T-cell (primary cell): Measurements from ENCODE around the gene AMPD3. TPM values are rescaled to one million over a fixed set of nuclear protein-coding genes. Genes with fewer than 3 reads are reported as not detected.

Experiments used
- ATAC-seq, 4 experiments: fragments of 200-7000 bp in 3 of 4; fragments of 150-1000 bp in 1 of 4; cut with Tn5 transposase; replicated peaks in 1 of 4; 1 replicate in 3 of 4; 2 replicates in 1 of 4; pipeline ENCODE4 v1.10.0; 2021; ENCODE audit warnings: moderate library complexity in 3 of 4, mild to moderate bottlenecking in 2 of 4, moderate number of reproducible peaks in 1 of 4
- CTCF ChIA-PET, 2 donors: fragments of 300-600 bp; sonication (Branson Sonifier 250); formaldehyde crosslinking; loops; one replicate each; lab custom pipeline; 2022; ENCODE audit warnings: antibody characterized with exemption in 2 of 2; lab: Charles Lee
- POLR2A ChIA-PET, 2 donors: fragments of 300-600 bp; sonication (Branson Sonifier 250); formaldehyde crosslinking; loops; one replicate each; lab custom pipeline; 2022; ENCODE audit warnings: antibody characterized with exemption in 2 of 2; lab: Charles Lee
- DNase-seq, 35 experiments: peaks; one replicate each; pipeline versions ENCODE4 v3.0.0 to v3.0.0-alpha.2; 2013 to 2023
- H3K27ac ChIP-seq: one replicate; pipeline ENCODE4 v1.5.1; 2013; ENCODE audit warnings: low read length
- H3K27me3 ChIP-seq, 2 experiments: replicated peaks in 1 of 2; 1 replicate in 1 of 2; 2 replicates in 1 of 2; pipeline versions ENCODE4 v1.6.1 to v1.7.0; 2013; ENCODE audit warnings: low read length in 1 of 2, mixed read lengths in 1 of 2; ENCODE audit not compliant: control insufficient read depth in 2 of 2, insufficient read depth in 2 of 2; ENCODE audit errors: extremely low read depth in 1 of 2
- H3K36me3 ChIP-seq, 2 donors: 1 replicate in 1 of 2; 2 replicates in 1 of 2; pipeline versions ENCODE4 v1.6.1 to v1.7.0; 2013; ENCODE audit warnings: low read length in 1 of 2; ENCODE audit not compliant: control insufficient read depth in 2 of 2, insufficient read depth in 1 of 2; ENCODE audit errors: extremely low read depth in 1 of 2
- H3K4me1 ChIP-seq, 2 experiments: 1 replicate in 1 of 2; 2 replicates in 1 of 2; pipeline versions ENCODE4 v1.6.1 to v1.7.0; 2013; ENCODE audit warnings: low read length in 2 of 2, mixed read lengths in 1 of 2; ENCODE audit not compliant: insufficient read depth in 2 of 2, control insufficient read depth in 1 of 2; ENCODE audit errors: extremely low read depth in 1 of 2
- H3K4me3 ChIP-seq, 2 donors: 1 replicate in 1 of 2; 2 replicates in 1 of 2; pipeline versions ENCODE4 v1.5.1 to v1.7.0; 2013; ENCODE audit warnings: mild to moderate bottlenecking in 2 of 2, low read length in 1 of 2, moderate library complexity in 1 of 2; ENCODE audit not compliant: control insufficient read depth in 1 of 2; ENCODE audit errors: extremely low read depth in 1 of 2
- H3K9me3 ChIP-seq: 2 replicates; pipeline ENCODE4 v1.7.0; 2013
- H3K27ac Mint-ChIP-seq, 2 donors: one replicate each; pipeline ENCODE4 v1.8.0; 2020 to 2021; ENCODE audit warnings: mild to moderate bottlenecking in 2 of 2, mixed read lengths in 2 of 2
- H3K27me3 Mint-ChIP-seq, 2 donors: one replicate each; pipeline ENCODE4 v1.8.0; 2021 to 2022; ENCODE audit warnings: mixed read lengths in 2 of 2
- H3K36me3 Mint-ChIP-seq: one replicate; pipeline ENCODE4 v1.8.0; 2021; ENCODE audit warnings: mixed read lengths
- H3K4me1 Mint-ChIP-seq, 3 donors: one replicate each; pipeline ENCODE4 v1.8.0; 2020 to 2022; ENCODE audit warnings: mixed read lengths in 3 of 3, mild to moderate bottlenecking in 1 of 3
- H3K4me3 Mint-ChIP-seq, 3 donors: one replicate each; pipeline ENCODE4 v1.8.0; 2020 to 2022; ENCODE audit warnings: mild to moderate bottlenecking in 3 of 3, mixed read lengths in 3 of 3, moderate library complexity in 3 of 3
- H3K9me3 Mint-ChIP-seq, 3 donors: one replicate each; pipeline ENCODE4 v1.8.0; 2020 to 2022; ENCODE audit warnings: mixed read lengths in 3 of 3
- WGBS: methylation state at CpG from one replicate; pipeline ENCODE4 v1.1.5; 2013; ENCODE audit warnings: missing lambda C conversion rate; ENCODE audit not compliant: insufficient coverage; 5-methylcytosine and 5-hydroxymethylcytosine counted together
- total RNA-seq, 35 experiments: library from RNA in 6 of 35; stranded (reverse) in 6 of 35; fragments of 120-200 nt in 1 of 35; gene quantifications; one replicate each; pipeline versions ENCODE4 v1.2.1 to v1.2.4 and lab custom pipeline; 2013 to 2026

The AMPD3 gene
- total RNA-seq = 10 to 100 TPM; 21.1 to 40.0 (median 26.0) TPM
- 17.2 TPM for total RNA-seq (2013)
- 5.5 to 79.1 (median 31.0) reads per million in 29 experiments for total RNA-seq (lab: John Stamatoyannopoulos, UW)

DNA sequence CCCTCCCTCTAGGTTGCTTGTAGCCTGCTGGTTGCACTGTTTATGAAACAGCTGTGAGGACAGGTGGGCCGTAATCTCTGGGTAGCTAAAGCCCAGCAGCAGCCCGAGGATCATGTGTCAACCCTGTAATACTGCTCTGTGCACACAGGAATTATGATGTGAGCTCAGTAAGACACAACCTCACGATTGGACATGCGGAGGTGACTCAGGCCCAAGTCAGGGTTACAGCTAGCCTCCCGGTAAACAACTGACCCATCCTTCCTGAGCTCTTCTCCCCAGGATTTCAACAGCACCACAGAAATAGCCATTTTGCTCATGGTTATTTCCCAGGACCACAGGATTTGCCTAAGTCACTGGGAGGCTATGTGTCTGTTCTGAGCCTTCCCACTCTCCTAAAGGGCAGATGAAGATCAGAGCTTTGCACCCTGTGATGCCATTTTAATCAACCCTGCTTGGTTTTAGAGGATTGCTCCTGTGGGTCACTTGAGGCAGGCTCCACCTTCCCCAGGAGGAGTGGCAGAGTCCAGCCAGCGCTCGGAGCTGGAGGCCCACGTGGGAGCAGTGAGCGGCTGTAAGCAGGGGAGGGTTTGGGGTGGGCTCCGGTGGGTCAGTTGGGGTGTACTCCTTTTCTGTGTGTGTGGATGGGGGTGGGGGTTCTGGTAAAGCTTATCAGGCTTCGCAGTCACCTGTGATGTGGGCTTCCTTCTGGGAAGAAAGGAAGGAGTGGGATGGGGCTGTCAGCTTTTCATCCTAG is at the start of gene AMPD3:
Gene AMPD3, plus strand, starts transcription at position 387 of the 754 bp plus-strand sequence. CDS start 6,256 bp downstream, outside the sequence.
- no peaks in the 10 kb centered on the region for H3K9me3 Mint-ChIP-seq
- H3K4me1 Mint-ChIP-seq = peaks cover 79 to 86% (median 81%) of the 10 kb centered on the region in 3 donors
- Histone ChIP-seq H3K27me3 (no peaks in the 10 kb centered on the region), H3K4me3 (peak within 1 kb of the TSS; percentile 49 to 86), H3K27ac (peak within 1 kb of the TSS; percentile 86), H3K9me3 (no peaks in the 10 kb centered on the region), H3K36me3 (no peaks in the 10 kb centered on the region), H3K4me1 (peaks cover 45 to 67% of the 10 kb centered on the region in 2 experiments)
- H3K27me3 Mint-ChIP-seq = no peaks in the 10 kb centered on the region
- H3K4me3 Mint-ChIP-seq = peak within 1 kb of the TSS; percentile 84 to 90 (median 84)
- DNase-seq (no peak), ATAC-seq (no peak)
- H3K27ac Mint-ChIP-seq = peak within 1 kb of the TSS; percentile 94 to 98
- ChIA-PET CTCF (interaction anchor here (1.0 to 2.0 kb wide), 6 partner anchors 8 to 86 kb away, joined by 3 to 11 read pairs (median 6); partner anchors contain the start of gene RNF141 (in 1 of the 2)), POLR2A (interaction anchor here in 1 of 2 donors (0.7 to 1.7 kb wide), 3 partner anchors 85 to 1494 kb away, joined by 3 to 4 read pairs (median 4); partner anchors contain the start of genes EIF4G2 and RNF141)
- H3K36me3 Mint-ChIP-seq = no peaks in the 10 kb centered on the region
- 86% methylated on average over 9 of the region's 11 CpGs for WGBS

- no peaks in the 10 kb centered on the region for H3K9me3 ChIP-seq
- Mint-ChIP-seq H3K4me1 (peaks cover 16 to 29% (median 18%) of the 10 kb centered on the region in 3 donors), H3K27me3 (no peaks in the 10 kb centered on the region), H3K36me3 (no peaks in the 10 kb centered on the region), H3K4me3 (no peak overlapping the region), H3K27ac (no peak overlapping the region), H3K9me3 (no peaks in the 10 kb centered on the region)
- POLR2A ChIA-PET = interaction anchor here (0.7 to 0.8 kb wide), 2 partner anchors 52 to 331 kb away, joined by 3 to 4 read pairs; no protein-coding TSS in a partner anchor
- no peaks in the 10 kb centered on the region for H3K36me3 ChIP-seq
- no peak overlapping the region for H3K4me3 ChIP-seq
- H3K27me3 ChIP-seq = peaks cover 0 to 3% of the 10 kb centered on the region in 2 experiments
- ATAC-seq (peak; percentile 48 to 81 (median 80)), DNase-seq (peak in 24 of 35 experiments; percentile 8 to 72 (median 20))
- peaks cover 5 to 16% of the 10 kb centered on the region in 2 experiments for H3K4me1 ChIP-seq
- no peak overlapping the region for H3K27ac ChIP-seq
- CTCF ChIA-PET = interaction anchor here (0.5 to 1.4 kb wide), 22 partner anchors 10 to 838 kb away, joined by 3 to 27 read pairs (median 3); partner anchors contain the start of gene RNF141 (in 1 of the 2)
- WGBS = 43% methylated on average over 2 of the region's 6 CpGs
These were observed 49.0 kb upstream of the AMPD3 start for GRCh38 chr11:10405865-10406592.

- no CpG with 5 or more reads among the region's 3 CpGs for WGBS
- Mint-ChIP-seq H3K36me3 (no peaks in the 10 kb centered on the region), H3K27me3 (no peaks in the 10 kb centered on the region), H3K4me3 (no peak overlapping the region), H3K4me1 (peaks cover 16 to 29% (median 18%) of the 10 kb centered on the region in 3 donors), H3K27ac (no peak overlapping the region), H3K9me3 (no peaks in the 10 kb centered on the region)
- no peak for DNase-seq
- Histone ChIP-seq H3K4me3 (no peak overlapping the region), H3K36me3 (no peaks in the 10 kb centered on the region), H3K27ac (no peak overlapping the region), H3K27me3 (no peaks in the 10 kb centered on the region), H3K4me1 (peaks cover 5 to 12% of the 10 kb centered on the region in 2 experiments), H3K9me3 (no peaks in the 10 kb centered on the region)
- POLR2A ChIA-PET = no interaction called here
- CTCF ChIA-PET = interaction anchor here (0.7 to 1.7 kb wide), 11 partner anchors 9 to 839 kb away, joined by 3 to 27 read pairs (median 4); no protein-coding TSS in a partner anchor
- no peak for ATAC-seq
These were observed 48.0 kb upstream of the AMPD3 start for GRCh38 chr11:10407055-10407454.

- H3K27me3 Mint-ChIP-seq = no peaks in the 10 kb centered on the region
- no peaks in the 10 kb centered on the region for H3K9me3 Mint-ChIP-seq
- peak overlapping the region in 1 of 2 donors; percentile 21 for H3K27ac Mint-ChIP-seq
- 90% methylated on average over 11 of the region's 13 CpGs for WGBS
- no peaks in the 10 kb centered on the region for H3K36me3 ChIP-seq
- H3K27me3 ChIP-seq = no peaks in the 10 kb centered on the region
- no peak overlapping the region for H3K4me3 Mint-ChIP-seq
- DNase-seq = no peak
- no peak for ATAC-seq
- H3K36me3 Mint-ChIP-seq = no peaks in the 10 kb centered on the region
- H3K4me1 ChIP-seq = peaks cover 5 to 12% of the 10 kb centered on the region in 2 experiments
- H3K4me3 ChIP-seq = no peak overlapping the region
- ChIA-PET CTCF (interaction anchor here (0.6 to 1.7 kb wide), 4 partner anchors 71 to 247 kb away, joined by 3 to 6 read pairs (median 5); no protein-coding TSS in a partner anchor), POLR2A (no interaction called here)
- H3K4me1 Mint-ChIP-seq = peaks cover 16 to 31% (median 19%) of the 10 kb centered on the region in 3 donors
- H3K9me3 ChIP-seq = no peaks in the 10 kb centered on the region
- no peak overlapping the region for H3K27ac ChIP-seq
These were observed 47.0 kb upstream of the AMPD3 start for GRCh38 chr11:10407749-10408685.

- Mint-ChIP-seq H3K27ac (peak overlapping the region in 1 of 2 donors; percentile 25), H3K4me1 (peaks cover 28 to 43% (median 32%) of the 10 kb centered on the region in 3 donors), H3K36me3 (no peaks in the 10 kb centered on the region), H3K4me3 (peak overlapping the region in 1 of 3 donors; percentile 33), H3K9me3 (no peaks in the 10 kb centered on the region), H3K27me3 (no peaks in the 10 kb centered on the region)
- no peaks in the 10 kb centered on the region for H3K9me3 ChIP-seq
- ChIA-PET POLR2A (no interaction called here), CTCF (interaction anchor here (0.6 to 1.7 kb wide), 3 partner anchors 70 to 1833 kb away, joined by 3 to 6 read pairs (median 6); no protein-coding TSS in a partner anchor)
- H3K4me3 ChIP-seq = no peak overlapping the region
- WGBS = 61% methylated on average over 3 of the region's 3 CpGs
- H3K27me3 ChIP-seq = no peaks in the 10 kb centered on the region
- ATAC-seq = peak in 1 of 4 experiments; percentile 53
- H3K36me3 ChIP-seq = no peaks in the 10 kb centered on the region
- DNase-seq = no peak
- H3K4me1 ChIP-seq = peaks cover 10 to 21% of the 10 kb centered on the region in 2 experiments
- no peak overlapping the region for H3K27ac ChIP-seq
These were observed 45.8 kb upstream of the AMPD3 start for GRCh38 chr11:10409207-10409661.
